ENCODE measurements around the gene SHD. TPM values are rescaled to one million over a fixed set of nuclear protein-coding genes. Genes with fewer than 3 reads are reported as not detected.

The SHD gene
- total and polyA plus RNA-seq, 2 of the 8 experiments (the other 6 are each of a cell fraction or from before 2014, with no cell fraction given) = 5.8 to 10.7 TPM

- TF ChIP-seq, protein P1, sequence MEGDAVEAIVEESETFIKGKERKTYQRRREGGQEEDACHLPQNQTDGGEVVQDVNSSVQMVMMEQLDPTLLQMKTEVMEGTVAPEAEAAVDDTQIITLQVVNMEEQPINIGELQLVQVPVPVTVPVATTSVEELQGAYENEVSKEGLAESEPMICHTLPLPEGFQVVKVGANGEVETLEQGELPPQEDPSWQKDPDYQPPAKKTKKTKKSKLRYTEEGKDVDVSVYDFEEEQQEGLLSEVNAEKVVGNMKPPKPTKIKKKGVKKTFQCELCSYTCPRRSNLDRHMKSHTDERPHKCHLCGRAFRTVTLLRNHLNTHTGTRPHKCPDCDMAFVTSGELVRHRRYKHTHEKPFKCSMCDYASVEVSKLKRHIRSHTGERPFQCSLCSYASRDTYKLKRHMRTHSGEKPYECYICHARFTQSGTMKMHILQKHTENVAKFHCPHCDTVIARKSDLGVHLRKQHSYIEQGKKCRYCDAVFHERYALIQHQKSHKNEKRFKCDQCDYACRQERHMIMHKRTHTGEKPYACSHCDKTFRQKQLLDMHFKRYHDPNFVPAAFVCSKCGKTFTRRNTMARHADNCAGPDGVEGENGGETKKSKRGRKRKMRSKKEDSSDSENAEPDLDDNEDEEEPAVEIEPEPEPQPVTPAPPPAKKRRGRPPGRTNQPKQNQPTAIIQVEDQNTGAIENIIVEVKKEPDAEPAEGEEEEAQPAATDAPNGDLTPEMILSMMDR (IDR thresholded peaks at IDR 0.05; ENCODE audit: control extremely low read depth in 1 of 3, insufficient read depth in 1 of 3, low read depth in 1 of 3, low read length in 3 of 3) = no peak
- TF ChIP-seq POU5F1 (IDR thresholded peaks at IDR 0.05; ENCODE audit: low read depth, low read length) (no peak), CTBP2 (IDR thresholded peaks at IDR 0.05; ENCODE audit: borderline replicate concordance, insufficient read depth, insufficient read length, low read length) (no peak), RAD21 (IDR thresholded peaks at IDR 0.05 in 1 of 2, conservative IDR thresholded peaks at IDR 0.05 in 1 of 2; ENCODE audit: low read depth in 2 of 2, low read length in 2 of 2) (no peak), CEBPB (IDR thresholded peaks at IDR 0.05; ENCODE audit: low read depth, low read length) (no peak), KDM1A (IDR thresholded peaks at IDR 0.05; ENCODE audit: borderline replicate concordance, low read length) (no peak)
Measured at GRCh38 chr19:4298810-4299550, 19.9 kb downstream of the SHD start (continued).
